AG04450 (cell line): ENCODE measurements around the gene NEDD4L. TPM values are rescaled to one million over a fixed set of nuclear protein-coding genes. Genes with fewer than 3 reads are reported as not detected.

Source experiments
- CTCF ChIA-PET: fragments of 300-600, 350-600 bp; formaldehyde crosslinking; extraction: SDS; loops from one replicate; lab custom pipeline; 2022; ENCODE audit warnings: antibody characterized with exemption, inconsistent platforms; lab: Charles Lee
- POLR2A ChIA-PET: fragments of 350-600 bp; formaldehyde crosslinking; extraction: SDS; loops from one replicate; lab custom pipeline; 2021; ENCODE audit warnings: antibody characterized with exemption, inconsistent platforms; lab: Yijun Ruan, JAX
- DNase-seq: peaks from one replicate; pipeline ENCODE4 v3.0.0-alpha.2; 2011; ENCODE audit warnings: low read depth, low spot score
- H3K27ac ChIP-seq: one replicate; pipeline ENCODE4 v1.5.1; 2012; ENCODE audit warnings: low read depth, low read length, control low read depth
- H3K27me3 ChIP-seq: one replicate; pipeline ENCODE4 v1.6.0; 2012; ENCODE audit warnings: low read length; ENCODE audit not compliant: control insufficient read depth, insufficient read depth
- H3K4me3 ChIP-seq: 2 replicates; pipeline ENCODE4 v1.5.1; 2011; ENCODE audit warnings: mild to moderate bottlenecking, low read depth, low read length, control low read depth
- H3K9me3 ChIP-seq: 2 replicates; pipeline ENCODE4 v1.5.1; 2012; ENCODE audit warnings: low read length; ENCODE audit not compliant: control insufficient read depth, insufficient read depth
- CTCF ChIP-seq: IDR thresholded peaks from 2 replicates; pipeline ENCODE4 v1.5.1; 2011; ENCODE audit warnings: low read depth, low read length, control low read depth, inconsistent platforms
- polyA plus RNA-seq: library from polyadenylated mRNA; depleted of rRNA; stranded (reverse); fragments of >200 nt; gene quantifications from 2 replicates; pipeline ENCODE4 v1.2.3, GENCODE V29; 2011

The NEDD4L gene
- polyA plus RNA-seq, 1 experiment: 15.0 TPM

- Histone ChIP-seq H3K27ac (no peak overlapping the region), H3K9me3 (no peaks in the 10 kb centered on the region), H3K4me3 (no peak overlapping the region), H3K27me3 (peaks cover 5% of the 10 kb centered on the region)
- DNase-seq: no peak
- ChIA-PET POLR2A (no interaction called here), CTCF (interaction anchor here (0.6 kb wide), 1 partner anchor 21 kb away, joined by 4 read pairs; no protein-coding TSS in a partner anchor)
- no peak for TF ChIP-seq CTCF
These were observed 112.5 kb downstream of the NEDD4L start for GRCh38 chr18:58156516-58156915.

- H3K27me3 ChIP-seq: peaks cover 10% of the 10 kb centered on the region
- CTCF ChIA-PET: interaction anchor here (0.6 to 0.8 kb wide), 2 partner anchors 21 to 24 kb away, joined by 3 to 4 read pairs; no protein-coding TSS in a partner anchor
- no peak overlapping the region for H3K4me3 ChIP-seq
- DNase-seq: no peak
- TF ChIP-seq CTCF: no peak
- no peak overlapping the region for H3K27ac ChIP-seq
- POLR2A ChIA-PET: no interaction called here
- no peaks in the 10 kb centered on the region for H3K9me3 ChIP-seq
These were observed 113.2 kb downstream of the NEDD4L start for GRCh38 chr18:58157237-58157636.

DNA sequence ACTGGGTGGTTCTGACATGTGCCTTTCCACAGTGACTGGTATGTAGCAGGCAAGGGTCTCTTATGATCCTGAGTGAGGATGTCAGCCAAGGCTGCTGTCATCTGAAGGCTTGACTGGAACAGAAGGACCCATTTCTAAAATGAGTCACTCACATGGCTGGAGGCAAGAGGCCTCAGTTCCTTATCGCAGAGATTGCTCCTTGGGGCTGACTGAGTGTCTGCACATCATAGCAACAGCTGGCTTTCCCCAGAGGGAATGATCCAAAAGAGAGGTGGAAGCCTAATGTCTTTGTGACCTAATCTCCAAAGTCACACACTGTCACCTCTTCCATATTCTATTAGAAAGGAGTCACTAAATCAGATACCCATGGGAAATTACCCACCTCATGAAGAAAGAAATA is 114.0 kb downstream of the NEDD4L start:
- no peak overlapping the region for H3K27ac ChIP-seq
- H3K27me3 ChIP-seq: peaks cover 10% of the 10 kb centered on the region
- no peak for TF ChIP-seq CTCF
- ChIA-PET POLR2A (no interaction called here), CTCF (interaction anchor here (0.8 kb wide), 1 partner anchor 23 kb away, joined by 3 read pairs; no protein-coding TSS in a partner anchor)
- DNase-seq: no peak
- H3K9me3 ChIP-seq: no peaks in the 10 kb centered on the region
- no peak overlapping the region for H3K4me3 ChIP-seq

- H3K9me3 ChIP-seq: no peaks in the 10 kb centered on the region
- POLR2A ChIA-PET: no interaction called here
- H3K27me3 ChIP-seq: peaks cover 10% of the 10 kb centered on the region
- H3K4me3 ChIP-seq: no peak overlapping the region
- no peak for TF ChIP-seq CTCF
- CTCF ChIA-PET: no interaction called here
- H3K27ac ChIP-seq: no peak overlapping the region
- no peak for DNase-seq
These were observed 114.4 kb downstream of the NEDD4L start for GRCh38 chr18:58158459-58158858.

- POLR2A ChIA-PET: no interaction called here
- no peak overlapping the region for H3K4me3 ChIP-seq
- H3K27ac ChIP-seq: no peak overlapping the region
- TF ChIP-seq CTCF: no peak
- CTCF ChIA-PET: no interaction called here
- H3K9me3 ChIP-seq: no peaks in the 10 kb centered on the region
- no peak for DNase-seq
- H3K27me3 ChIP-seq: peaks cover 5% of the 10 kb centered on the region
These were observed 117.6 kb downstream of the NEDD4L start for GRCh38 chr18:58161659-58162058.
